HG02588 (cell line): Measurements from ENCODE around the gene ANKUB1.

ENCODE experiments used
- ATAC-seq: cut with Tn5 transposase; IDR thresholded peaks from one replicate; pipeline ENCODE4 v1.9.1; 2021; ENCODE audit warnings: mild to moderate bottlenecking, moderate library complexity; ENCODE audit not compliant: unreplicated experiment

ANKUB1 gene

GRCh38 chr3:149810846-149811245 is 18.5 kb upstream of the ANKUB1 start:
- no peak for ATAC-seq

GRCh38 chr3:149809699-149810098 is 17.3 kb upstream of the ANKUB1 start:
- ATAC-seq, result no peak

DNA sequence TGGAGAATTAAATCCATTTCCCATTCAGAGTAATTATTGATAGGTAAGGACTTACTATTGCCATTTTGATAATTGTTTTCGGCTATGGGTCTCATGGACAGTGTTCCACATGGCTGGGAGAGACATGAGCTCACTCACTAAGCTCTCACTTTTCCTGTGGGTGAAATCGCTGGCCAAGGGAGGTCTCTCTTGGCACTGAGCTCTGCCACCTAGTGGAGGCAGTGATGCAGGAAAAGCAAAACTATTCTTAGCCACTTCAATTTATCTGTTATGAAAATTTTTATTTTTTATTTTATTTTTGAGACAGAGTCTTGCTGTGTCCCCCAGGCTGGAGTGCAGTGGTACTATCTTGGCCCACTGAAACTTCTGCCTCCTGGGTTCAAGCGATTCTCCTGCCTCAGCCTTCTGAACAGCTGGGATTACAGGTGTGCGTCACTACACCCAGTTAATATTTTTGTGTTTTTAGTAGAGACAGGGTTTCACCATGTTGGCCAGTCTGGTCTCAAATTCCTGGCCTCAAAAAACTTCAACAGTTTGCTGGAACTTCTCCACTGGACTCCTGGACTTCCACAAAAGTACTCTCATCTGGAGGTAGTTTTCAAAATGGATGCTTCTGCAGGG is 16.0 kb upstream of the ANKUB1 start:
- no peak for ATAC-seq

GRCh38 chr3:149806171-149806778 is 13.9 kb upstream of the ANKUB1 start:
- no peak for ATAC-seq

DNA sequence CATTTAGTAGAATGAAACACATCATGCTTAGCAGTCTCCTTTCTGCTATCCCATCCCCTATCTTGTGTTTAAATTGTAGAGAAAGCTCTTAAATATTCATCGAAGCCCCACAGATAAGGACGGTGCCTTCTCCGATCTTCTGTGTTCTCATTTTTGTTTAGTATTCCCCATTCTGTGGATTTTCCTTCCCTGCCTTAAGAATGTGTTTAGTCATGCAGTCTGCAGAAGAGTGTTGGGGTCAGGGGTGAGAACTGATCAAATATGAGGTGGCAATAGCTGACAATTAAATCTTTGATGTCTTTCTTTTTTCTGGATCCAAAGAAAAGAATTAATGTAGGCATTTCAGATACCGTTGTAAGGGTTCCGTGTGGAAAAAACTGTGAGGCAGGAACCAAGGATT is 9.3 kb upstream of the ANKUB1 start:
- no peak for ATAC-seq

GRCh38 chr3:149801195-149801594 is 8.8 kb upstream of the ANKUB1 start:
- no peak for ATAC-seq

- no peak for ATAC-seq
These were observed 8.3 kb upstream of the ANKUB1 start for GRCh38 chr3:149800693-149801092.

- ATAC-seq, result no peak
These were observed 3.7 kb upstream of the ANKUB1 start for GRCh38 chr3:149796026-149796425.

GRCh38 chr3:149790698-149791097 is 1.7 kb downstream of the ANKUB1 start:
- no peak for ATAC-seq

DNA sequence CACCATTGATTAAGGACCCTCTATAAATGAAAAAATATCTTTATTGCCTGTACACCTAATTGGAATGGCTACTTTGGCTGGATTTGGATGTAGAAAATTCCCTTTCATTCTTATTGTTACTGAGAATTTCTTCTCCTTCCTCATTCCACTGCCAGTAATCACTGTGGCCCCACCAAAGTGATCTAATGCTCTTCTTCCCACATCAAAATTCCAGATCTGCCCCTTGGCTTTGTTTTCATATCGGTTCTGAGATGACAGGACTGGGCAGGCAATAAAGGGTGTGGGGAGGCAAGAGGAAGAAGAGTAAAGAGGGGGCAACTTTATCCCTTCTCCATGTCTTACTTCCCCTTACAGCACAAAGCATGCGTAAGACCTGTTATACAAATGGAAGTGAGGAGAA is 2.1 kb downstream of the ANKUB1 start:
- ATAC-seq, result no peak

DNA sequence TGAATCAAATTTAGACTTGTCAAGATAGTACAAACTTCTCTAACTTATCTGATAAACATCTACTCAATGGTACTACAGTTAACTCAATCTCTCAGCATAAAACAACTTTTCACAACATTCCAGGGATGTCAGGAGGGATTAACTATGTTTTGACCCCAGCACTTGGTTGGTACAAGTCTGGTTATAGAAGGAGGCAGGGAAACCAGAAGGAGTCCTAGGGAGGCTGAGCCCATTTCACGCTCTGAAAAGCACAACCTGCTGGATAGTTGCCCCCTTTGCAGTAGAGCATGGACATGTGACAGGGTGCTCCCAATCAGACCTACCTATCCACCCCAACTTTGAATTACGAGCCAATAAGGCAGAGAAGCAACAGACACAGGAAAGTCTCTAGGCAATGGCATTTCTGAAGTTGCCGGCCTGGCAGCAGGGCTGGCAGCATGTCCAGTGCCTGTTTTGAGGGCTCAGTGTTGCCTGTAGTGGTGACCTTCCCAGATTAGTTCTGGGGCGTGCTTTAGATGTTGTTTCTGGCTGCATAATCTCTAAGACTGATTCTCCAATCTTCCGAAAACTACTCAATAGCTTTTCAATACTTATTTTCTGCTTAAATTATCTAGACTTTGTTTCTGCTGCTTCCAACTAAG is 8.2 kb downstream of the ANKUB1 start:
- ATAC-seq, result no peak

DNA sequence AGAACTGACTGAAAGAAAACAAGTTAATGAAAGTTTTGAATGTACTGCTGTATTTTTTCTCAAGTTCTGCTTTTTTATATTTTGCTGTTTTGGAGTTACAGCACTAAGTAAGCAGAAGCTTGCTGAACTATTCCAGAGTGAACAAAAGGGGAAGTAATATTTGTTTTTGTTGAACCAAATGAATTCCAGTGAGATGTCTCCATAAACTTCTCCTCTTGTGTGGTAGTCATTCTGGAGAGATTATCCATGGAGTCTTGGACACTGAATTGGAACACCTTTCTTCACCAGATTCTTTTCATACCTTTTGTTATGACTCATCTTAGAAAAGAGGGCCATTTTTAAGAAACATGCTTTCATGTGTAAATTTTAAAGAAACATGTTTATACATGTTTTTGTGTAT is 8.8 kb downstream of the ANKUB1 start:
- ATAC-seq, result no peak

GRCh38 chr3:149781741-149782140 is 10.6 kb downstream of the ANKUB1 start:
- no peak for ATAC-seq

DNA sequence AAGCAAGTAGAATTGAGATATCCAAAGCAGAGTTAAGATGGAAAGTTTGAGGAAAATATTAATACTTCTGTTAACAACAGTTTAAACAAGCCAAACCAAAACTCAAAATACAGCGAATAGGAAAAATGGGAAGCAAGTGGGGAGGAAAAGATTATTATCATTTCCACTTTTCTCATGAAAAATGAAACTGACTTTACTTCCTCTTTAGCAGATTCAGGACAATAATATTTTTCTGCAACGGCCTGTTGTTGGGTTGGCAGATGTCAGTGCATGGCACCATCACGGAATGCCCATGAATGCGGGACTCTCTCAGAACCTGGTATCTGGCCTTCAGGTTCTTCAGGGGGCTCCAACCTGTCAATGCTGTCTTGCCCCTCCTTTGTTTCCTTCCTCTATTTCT is 11.1 kb downstream of the ANKUB1 start:
- no peak for ATAC-seq

- ATAC-seq, result no peak
These were observed 14.7 kb downstream of the ANKUB1 start for GRCh38 chr3:149777414-149778214.

GRCh38 chr3:149776170-149776569 is 16.2 kb downstream of the ANKUB1 start:
- ATAC-seq, result no peak

DNA sequence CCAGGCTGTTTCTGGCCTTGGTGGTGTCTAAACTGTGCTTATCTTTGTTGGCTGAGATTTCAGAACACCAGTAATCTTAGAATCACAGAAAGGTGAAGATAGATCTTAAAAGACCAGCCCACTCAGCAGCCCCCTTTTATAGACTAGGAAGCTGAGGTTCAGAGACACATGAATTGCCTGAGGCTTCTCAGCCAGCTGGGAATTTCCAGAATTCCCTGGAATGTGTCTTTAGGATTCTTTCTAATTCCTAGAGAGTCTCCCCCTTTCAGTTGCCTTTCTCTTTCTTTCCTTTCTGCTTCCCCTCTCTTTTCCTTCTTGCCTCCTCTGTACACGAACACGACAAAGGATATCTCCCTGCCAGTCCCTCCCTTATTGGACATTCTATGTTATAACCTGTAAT is 19.5 kb downstream of the ANKUB1 start:
- no peak for ATAC-seq

DNA sequence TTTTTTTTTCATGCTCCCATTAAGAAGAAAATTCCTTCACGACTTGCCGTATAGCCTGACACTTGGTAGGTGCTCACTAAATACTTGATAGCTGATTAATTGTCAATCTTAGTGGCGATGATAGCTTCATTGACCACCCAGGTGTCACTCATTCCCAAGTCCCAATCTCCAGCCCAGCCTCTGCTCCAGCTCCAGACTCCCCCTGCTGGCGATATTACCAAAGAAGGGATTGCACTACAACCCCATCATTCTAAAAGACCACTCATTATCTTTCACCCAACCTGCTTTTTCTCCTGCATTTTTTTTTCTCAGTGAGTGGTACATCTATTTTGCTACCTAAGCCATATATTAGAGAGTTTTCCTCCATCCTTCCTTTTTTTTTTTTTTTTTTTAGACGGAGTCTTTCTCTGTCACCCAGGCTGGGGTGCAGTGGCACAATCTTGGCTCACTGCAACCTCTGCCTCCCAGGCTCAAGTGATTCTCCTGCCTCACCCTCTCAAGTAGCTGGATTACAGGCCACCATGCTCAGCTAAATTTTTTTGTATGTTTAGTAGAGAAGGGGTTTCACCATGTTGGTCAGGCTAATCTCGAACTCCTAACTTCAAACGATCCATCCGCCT is 20.6 kb downstream of the ANKUB1 start:
- ATAC-seq, result peak; percentile 45

DNA sequence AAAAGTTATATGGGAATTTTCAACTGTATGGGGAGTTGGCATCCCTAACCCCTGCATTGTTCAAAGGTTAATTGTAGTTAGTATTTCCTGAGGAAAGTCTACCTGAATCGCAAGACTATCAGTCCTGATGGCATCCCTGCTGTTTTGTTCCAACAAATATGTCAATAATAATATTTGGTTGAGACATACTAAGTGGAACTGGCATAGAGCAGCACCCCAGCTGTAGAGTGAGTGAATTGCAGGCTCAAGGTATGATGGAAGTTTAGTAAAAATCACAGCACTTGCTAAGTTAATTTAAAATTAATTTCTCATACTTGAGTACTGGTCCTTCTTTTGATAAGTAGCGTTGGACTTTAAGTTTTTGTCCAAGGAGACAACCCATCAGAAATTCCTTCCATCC is 22.1 kb downstream of the ANKUB1 start:
- no peak for ATAC-seq

- no peak for ATAC-seq
These were observed 23.6 kb downstream of the ANKUB1 start for GRCh38 chr3:149768704-149769103.

GRCh38 chr3:149767720-149768119 is 24.6 kb downstream of the ANKUB1 start:
- ATAC-seq, result no peak
